GM18519 (cell line): ENCODE measurements around the gene RBM33.

Experiments
- ATAC-seq: cut with Tn5 transposase; IDR thresholded peaks from one replicate; pipeline ENCODE4 v1.9.1; 2021; ENCODE audit warnings: mild to moderate bottlenecking, moderate library complexity; ENCODE audit not compliant: unreplicated experiment, low FRiP score

The RBM33 gene

GRCh38 chr7:155721056-155721455, 76.6 kb downstream of the RBM33 start:
- ATAC-seq: no peak

- no peak for ATAC-seq
Observed at GRCh38 chr7:155722118-155722517, 77.7 kb downstream of the RBM33 start.

- no peak for ATAC-seq
Observed at GRCh38 chr7:155722936-155723335, 78.5 kb downstream of the RBM33 start.

- peak; percentile 37 for ATAC-seq
Observed at GRCh38 chr7:155724327-155725005, 80.0 kb downstream of the RBM33 start.

GRCh38 chr7:155725006-155725355, 80.5 kb downstream of the RBM33 start:
- no peak for ATAC-seq

GRCh38 chr7:155727616-155728015, 83.2 kb downstream of the RBM33 start:
- ATAC-seq: no peak

- ATAC-seq: no peak
Observed at GRCh38 chr7:155728116-155728515, 83.7 kb downstream of the RBM33 start.

GRCh38 chr7:155729847-155730246, 85.4 kb downstream of the RBM33 start:
- no peak for ATAC-seq

GRCh38 chr7:155731380-155731779, 86.9 kb downstream of the RBM33 start:
- ATAC-seq: no peak

GRCh38 chr7:155731871-155732270, 87.4 kb downstream of the RBM33 start:
- ATAC-seq: no peak

GRCh38 chr7:155732286-155732685, 87.8 kb downstream of the RBM33 start:
- ATAC-seq: no peak

- ATAC-seq: no peak
Observed at GRCh38 chr7:155733582-155734444, 89.4 kb downstream of the RBM33 start.

- no peak for ATAC-seq
Observed at GRCh38 chr7:155734445-155734809, 90.0 kb downstream of the RBM33 start.

GRCh38 chr7:155735442-155736115, 91.1 kb downstream of the RBM33 start:
- no peak for ATAC-seq

GRCh38 chr7:155737590-155737989, 93.1 kb downstream of the RBM33 start:
- ATAC-seq: no peak

GRCh38 chr7:155738104-155738503, 93.6 kb downstream of the RBM33 start:
- no peak for ATAC-seq

GRCh38 chr7:155738652-155739537, 94.4 kb downstream of the RBM33 start:
- peak; percentile 45 for ATAC-seq

- no peak for ATAC-seq
Observed at GRCh38 chr7:155739538-155740143, 95.2 kb downstream of the RBM33 start.

GRCh38 chr7:155741082-155741481, 96.6 kb downstream of the RBM33 start:
- no peak for ATAC-seq

- ATAC-seq: no peak
Observed at GRCh38 chr7:155741805-155742204, 97.3 kb downstream of the RBM33 start.
